ENCODE measurements around the gene MLXIP. TPM values are rescaled to one million over a fixed set of nuclear protein-coding genes. Genes with fewer than 3 reads are reported as not detected.

Gene MLXIP
- total and polyA plus RNA-seq, 7 donors = 50.9 to 184 (median 114) TPM

DNA sequence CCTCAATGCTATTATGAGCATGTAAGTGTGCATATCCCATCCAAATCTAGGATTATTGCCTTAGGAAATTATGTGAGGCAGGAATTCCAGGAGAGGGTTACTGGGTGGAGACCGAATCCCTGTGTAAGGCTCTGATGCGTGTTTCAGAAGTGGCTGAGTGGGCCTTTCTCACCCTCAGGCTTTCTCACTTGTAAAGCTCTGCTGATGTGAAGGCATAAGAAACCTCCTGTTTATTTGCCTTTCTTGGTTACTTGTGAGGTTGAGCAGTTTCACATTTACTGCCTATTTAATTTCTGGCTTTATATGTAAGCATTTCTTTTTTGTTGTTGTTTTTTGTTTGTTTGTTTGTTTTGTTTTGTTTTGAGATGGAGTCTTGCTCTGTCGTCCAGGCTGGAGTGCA, 84.4 kb downstream of the MLXIP start:
- H3K36me3 ChIP-seq (ENCODE audit: insufficient read depth in 1 of 2, low read depth in 1 of 2) = no peaks in the 10 kb centered on the region
- WGBS, 3 donors = 76 to 86% (median 86%) methylated on average over 3 of the region's 3 CpGs
- H3K9me3 ChIP-seq = no peaks in the 10 kb centered on the region
- no peaks in the 10 kb centered on the region for H3K4me1 ChIP-seq
- TF ChIP-seq, protein P1, sequence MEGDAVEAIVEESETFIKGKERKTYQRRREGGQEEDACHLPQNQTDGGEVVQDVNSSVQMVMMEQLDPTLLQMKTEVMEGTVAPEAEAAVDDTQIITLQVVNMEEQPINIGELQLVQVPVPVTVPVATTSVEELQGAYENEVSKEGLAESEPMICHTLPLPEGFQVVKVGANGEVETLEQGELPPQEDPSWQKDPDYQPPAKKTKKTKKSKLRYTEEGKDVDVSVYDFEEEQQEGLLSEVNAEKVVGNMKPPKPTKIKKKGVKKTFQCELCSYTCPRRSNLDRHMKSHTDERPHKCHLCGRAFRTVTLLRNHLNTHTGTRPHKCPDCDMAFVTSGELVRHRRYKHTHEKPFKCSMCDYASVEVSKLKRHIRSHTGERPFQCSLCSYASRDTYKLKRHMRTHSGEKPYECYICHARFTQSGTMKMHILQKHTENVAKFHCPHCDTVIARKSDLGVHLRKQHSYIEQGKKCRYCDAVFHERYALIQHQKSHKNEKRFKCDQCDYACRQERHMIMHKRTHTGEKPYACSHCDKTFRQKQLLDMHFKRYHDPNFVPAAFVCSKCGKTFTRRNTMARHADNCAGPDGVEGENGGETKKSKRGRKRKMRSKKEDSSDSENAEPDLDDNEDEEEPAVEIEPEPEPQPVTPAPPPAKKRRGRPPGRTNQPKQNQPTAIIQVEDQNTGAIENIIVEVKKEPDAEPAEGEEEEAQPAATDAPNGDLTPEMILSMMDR (IDR thresholded peaks at IDR 0.05) = no peak
- H3K4me3 ChIP-seq = no peak overlapping the region
- H3K27me3 ChIP-seq (ENCODE audit: insufficient read depth in 3 of 3, low read length in 2 of 3) = no peaks in the 10 kb centered on the region
- intact Hi-C loops (cut with DNase I) = no loop called here
- DNase-seq (no peak), ATAC-seq (no peak)
- no peak overlapping the region for H3K27ac ChIP-seq

DNA sequence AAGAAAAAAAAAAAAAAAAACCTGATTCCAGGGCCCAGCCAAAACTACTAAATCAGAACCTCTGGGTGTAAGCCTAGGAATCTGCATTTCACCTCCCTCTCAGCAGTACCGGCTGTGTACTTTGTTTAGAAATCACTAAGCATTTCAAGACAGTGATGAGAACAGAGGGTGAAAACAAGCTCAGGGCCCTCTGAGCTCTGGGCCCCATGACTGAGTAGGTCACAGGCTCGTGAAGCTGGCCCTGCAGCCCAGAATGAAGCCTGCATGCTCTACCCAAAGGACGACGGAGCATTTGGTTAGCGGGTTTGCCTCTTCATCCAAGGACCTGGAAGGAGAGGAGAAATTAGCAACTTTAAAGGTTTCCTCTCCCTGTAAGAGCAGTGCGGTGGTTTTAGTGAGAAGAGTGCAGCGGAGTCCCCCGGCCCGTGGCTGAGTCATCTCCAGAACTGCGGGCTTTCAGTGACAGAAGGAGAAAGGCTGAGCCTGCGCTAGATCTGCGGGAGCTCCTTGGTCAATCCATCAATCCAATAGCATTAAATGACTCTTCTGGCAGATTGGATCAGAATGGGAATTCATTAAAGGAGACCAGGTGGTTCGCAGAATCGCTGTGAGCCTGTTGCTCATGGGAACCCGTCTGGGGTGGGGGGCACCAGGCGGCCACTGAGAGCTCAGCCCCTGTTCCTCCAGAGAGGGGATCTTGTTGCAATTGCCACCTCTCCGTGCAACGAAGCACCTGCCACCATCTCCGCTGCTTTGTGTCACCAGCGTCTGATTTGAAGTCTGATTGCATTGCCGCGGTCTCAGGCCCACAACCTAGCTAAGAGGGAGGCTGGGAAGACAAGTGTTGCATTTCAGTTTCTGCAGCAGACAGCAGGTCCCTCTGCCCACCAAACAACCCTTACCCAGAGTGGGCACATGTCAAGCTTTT, 88.1 kb downstream of the MLXIP start:
- Histone ChIP-seq H3K4me3 (no peak overlapping the region), H3K36me3 (ENCODE audit: insufficient read depth in 1 of 2, low read depth in 1 of 2) (no peaks in the 10 kb centered on the region), H3K9me3 (no peaks in the 10 kb centered on the region), H3K27ac (no peak overlapping the region), H3K27me3 (ENCODE audit: insufficient read depth in 3 of 3, low read length in 2 of 3) (no peaks in the 10 kb centered on the region), H3K4me1 (no peaks in the 10 kb centered on the region)
- DNase-seq (no peak), ATAC-seq (peak in 1 of 4 donors; percentile 26)
- TF ChIP-seq, protein P1 (IDR thresholded peaks at IDR 0.05) = no peak
- intact Hi-C loops (cut with DNase I) = no loop called here
- 68 to 70% (median 68%) methylated on average over 22 of the region's 22 CpGs for WGBS, 3 donors

DNA sequence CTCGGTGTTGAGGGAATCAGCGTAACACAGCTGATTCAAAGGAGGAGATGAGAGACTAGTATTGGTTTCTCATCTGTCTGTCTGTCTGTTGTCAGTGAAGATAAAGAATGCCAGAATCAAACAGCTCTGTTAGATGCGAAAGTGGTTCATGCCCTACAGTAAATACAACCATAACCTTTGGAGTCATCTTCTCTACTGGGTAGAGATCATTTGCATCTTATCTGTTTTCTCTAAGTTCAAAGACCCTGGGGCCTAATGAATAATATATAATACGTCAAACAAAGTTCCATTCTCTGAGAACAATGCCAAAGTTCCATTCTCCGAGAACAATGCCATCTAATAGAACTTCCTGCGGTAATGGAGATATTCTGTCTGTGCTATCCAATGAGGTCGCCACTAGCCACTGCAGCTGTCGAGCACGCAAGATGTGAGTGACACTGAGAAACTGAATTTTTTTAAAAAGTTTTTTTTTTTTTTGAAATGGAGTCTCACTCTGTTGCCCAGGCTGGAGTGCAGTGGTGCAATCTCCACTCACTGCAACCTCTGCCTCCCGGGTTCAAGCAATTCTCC, 88.9 kb downstream of the MLXIP start:
- TF ChIP-seq, protein P1 (IDR thresholded peaks at IDR 0.05) = no peak
- no peaks in the 10 kb centered on the region for H3K27me3 ChIP-seq (ENCODE audit: insufficient read depth in 3 of 3, low read length in 2 of 3)
- no peaks in the 10 kb centered on the region for H3K36me3 ChIP-seq (ENCODE audit: insufficient read depth in 1 of 2, low read depth in 1 of 2)
- 68 to 72% (median 69%) methylated on average over 10 of the region's 10 CpGs for WGBS, 3 donors
- no peaks in the 10 kb centered on the region for H3K4me1 ChIP-seq
- no peak overlapping the region for H3K4me3 ChIP-seq
- DNase-seq (no peak), ATAC-seq (no peak)
- intact Hi-C loops (cut with DNase I) = no loop called here
- H3K27ac ChIP-seq = no peak overlapping the region
- no peaks in the 10 kb centered on the region for H3K9me3 ChIP-seq

DNA sequence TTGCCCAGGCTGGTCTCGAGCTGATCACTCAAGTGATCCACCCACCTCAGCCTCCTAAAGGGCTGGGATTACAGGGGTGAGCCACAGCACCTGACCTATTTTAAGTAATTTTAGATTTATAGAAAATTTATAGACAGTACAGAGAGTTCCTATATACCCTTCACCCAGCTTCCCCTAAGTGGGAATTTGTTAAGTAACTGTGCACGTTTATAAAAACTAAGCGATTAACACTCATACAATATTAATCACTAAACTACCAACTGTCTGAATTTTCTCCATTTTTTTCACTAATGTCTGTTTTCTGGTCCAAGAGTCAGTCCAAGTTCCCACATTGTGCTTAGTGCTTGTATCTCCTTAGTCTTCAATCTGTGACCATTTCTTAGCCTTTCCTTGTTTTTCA, 89.9 kb downstream of the MLXIP start:
- no peak overlapping the region for H3K27ac ChIP-seq
- TF ChIP-seq, protein P1 (IDR thresholded peaks at IDR 0.05) = no peak
- intact Hi-C loops (cut with DNase I) = no loop called here
- no peak overlapping the region for H3K4me3 ChIP-seq
- no peaks in the 10 kb centered on the region for H3K27me3 ChIP-seq (ENCODE audit: insufficient read depth in 3 of 3, low read length in 2 of 3)
- ATAC-seq (no peak), DNase-seq (no peak)
- no peaks in the 10 kb centered on the region for H3K4me1 ChIP-seq
- H3K36me3 ChIP-seq (ENCODE audit: insufficient read depth in 1 of 2, low read depth in 1 of 2) = no peaks in the 10 kb centered on the region
- no peaks in the 10 kb centered on the region for H3K9me3 ChIP-seq
- WGBS, 3 donors = 87 to 93% (median 91%) methylated on average over 3 of the region's 3 CpGs

All from psoas muscle (tissue), 8 donors.